HG02642 (cell line): Measurements from ENCODE around the gene PCDHGB7.
"Not testable (repeated sequence)": the region's sequence is repeated elsewhere in the genome, so short reads cannot be mapped to it uniquely, and the experiment has no call there.

Experiments used
- ATAC-seq: cut with Tn5 transposase; IDR thresholded peaks from one replicate; pipeline ENCODE4 v1.9.1; 2021; ENCODE audit warnings: mild to moderate bottlenecking; ENCODE audit not compliant: unreplicated experiment, poor library complexity

The PCDHGB7 gene

GRCh38 chr5:141417494-141418172 is at the start of gene PCDHGB7:
PCDHGB7 (plus strand) TSS chr5:141417677; CDS start chr5:141417860, 183 bp downstream.
- ATAC-seq, result peak; percentile 84

DNA sequence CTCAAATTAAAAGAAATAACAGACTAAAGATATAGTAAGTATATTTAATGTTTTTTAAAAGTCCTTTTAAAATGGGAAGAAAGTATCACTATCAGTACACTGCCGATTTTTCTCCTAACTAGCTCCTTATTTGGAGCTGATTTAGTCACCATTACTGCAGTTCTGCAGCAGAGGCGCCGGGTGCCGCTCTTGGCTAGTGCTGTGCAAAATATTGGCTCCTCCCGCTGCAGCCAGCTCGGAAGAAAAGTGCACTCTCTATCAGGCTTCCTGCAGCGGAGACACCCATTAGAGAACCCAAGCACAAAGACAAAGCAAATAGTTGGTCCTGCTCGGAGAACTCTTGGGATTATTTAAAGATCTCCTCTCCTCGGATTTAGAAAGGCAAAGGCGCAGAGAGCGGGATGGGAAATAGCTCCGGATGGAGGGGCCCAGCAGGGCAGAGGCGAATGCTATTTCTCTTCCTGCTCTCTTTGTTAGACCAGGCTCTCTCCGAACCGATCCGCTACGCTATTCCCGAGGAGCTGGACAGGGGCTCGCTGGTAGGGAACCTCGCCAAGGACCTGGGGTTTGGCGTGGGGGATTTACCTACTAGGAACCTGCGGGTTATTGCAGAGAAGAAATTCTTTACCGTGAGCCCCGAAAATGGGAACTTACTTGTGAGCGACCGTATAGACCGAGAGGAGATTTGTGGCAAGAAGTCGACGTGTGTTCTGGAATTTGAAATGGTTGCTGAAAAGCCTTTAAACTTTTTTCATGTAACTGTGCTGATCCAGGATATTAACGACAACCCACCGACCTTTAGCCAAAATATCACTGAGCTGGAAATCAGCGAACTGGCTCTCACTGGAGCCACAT is 47.3 kb upstream of the PCDHGB7 start, which contains the start of gene PCDHGB3:
Gene PCDHGB3 (plus strand): TSS at position 249 of the 855 bp plus-strand sequence. CDS start 153 bp downstream, at position 402.
- peak; percentile 77 for ATAC-seq

GRCh38 chr5:141371572-141372475 is 45.7 kb upstream of the PCDHGB7 start:
- no peak for ATAC-seq

GRCh38 chr5:141373673-141374317 is 43.7 kb upstream of the PCDHGB7 start, which contains the start of gene PCDHGA6:
PCDHGA6 (plus strand) TSS chr5:141373891; CDS start chr5:141374084, 193 bp downstream.
- no peak for ATAC-seq

GRCh38 chr5:141374627-141375026 is 42.9 kb upstream of the PCDHGB7 start:
- ATAC-seq, result no peak

DNA sequence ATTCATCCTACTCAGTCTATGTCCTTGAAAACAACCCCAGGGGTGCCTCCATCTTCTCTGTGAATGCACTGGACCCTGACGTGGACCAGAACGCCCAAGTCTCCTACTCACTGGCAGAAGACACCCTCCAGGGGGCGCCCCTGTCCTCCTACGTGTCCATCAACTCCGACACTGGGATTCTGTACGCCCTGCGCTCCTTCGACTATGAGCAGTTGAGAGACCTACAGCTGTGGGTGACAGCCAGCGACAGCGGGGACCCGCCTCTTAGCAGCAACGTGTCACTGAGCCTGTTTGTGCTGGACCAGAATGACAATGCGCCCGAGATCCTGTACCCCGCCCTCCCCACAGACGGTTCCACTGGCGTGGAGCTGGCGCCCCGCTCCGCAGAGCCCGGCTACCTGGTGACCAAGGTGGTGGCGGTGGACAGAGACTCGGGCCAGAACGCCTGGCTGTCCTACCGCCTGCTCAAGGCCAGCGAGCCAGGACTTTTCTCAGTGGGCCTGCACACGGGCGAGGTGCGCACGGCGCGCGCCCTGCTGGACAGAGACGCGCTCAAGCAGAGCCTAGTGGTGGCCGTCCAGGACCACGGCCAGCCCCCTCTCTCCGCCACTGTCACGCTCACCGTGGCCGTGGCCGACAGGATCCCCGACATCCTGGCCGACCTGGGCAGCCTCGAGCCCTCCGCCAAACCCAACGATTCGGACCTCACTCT is 41.9 kb upstream of the PCDHGB7 start:
- ATAC-seq, result not testable (repeated sequence)

DNA sequence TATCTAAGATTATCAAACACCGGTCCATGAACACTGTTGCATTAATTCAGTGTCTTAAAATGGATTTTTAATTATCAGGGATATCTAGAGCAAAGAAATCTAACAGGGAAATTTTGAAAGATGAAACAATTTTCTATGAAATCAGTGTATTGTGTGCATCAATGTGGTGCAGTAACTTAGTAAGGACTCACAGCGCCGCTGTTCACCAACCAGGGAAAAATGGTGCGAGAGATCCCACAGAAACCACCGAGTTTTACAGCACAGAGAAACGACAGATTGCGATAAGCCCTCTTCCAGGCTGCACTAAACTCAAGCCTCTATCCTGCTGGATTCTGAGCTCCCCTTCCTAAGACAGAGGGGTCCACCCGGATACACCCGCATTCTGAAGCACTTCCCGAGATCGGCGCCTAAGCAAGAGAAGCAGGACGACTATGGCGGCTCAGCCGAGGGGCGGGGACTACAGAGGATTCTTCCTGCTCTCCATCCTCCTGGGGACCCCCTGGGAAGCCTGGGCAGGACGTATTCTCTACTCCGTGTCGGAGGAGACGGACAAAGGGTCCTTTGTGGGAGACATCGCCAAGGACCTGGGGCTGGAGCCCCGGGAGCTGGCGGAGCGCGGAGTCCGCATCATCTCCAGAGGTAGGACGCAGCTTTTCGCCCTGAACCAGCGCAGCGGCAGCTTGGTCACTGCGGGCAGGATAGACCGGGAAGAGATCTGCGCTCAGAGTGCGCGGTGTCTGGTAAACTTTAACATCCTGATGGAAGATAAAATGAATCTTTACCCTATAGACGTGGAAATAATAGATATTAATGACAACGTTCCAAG is 34.8 kb upstream of the PCDHGB7 start, which contains the start of gene PCDHGA7:
Gene PCDHGA7 (plus strand): TSS at position 274 of the 826 bp plus-strand sequence. CDS start 158 bp downstream, at position 432.
- no peak for ATAC-seq

DNA sequence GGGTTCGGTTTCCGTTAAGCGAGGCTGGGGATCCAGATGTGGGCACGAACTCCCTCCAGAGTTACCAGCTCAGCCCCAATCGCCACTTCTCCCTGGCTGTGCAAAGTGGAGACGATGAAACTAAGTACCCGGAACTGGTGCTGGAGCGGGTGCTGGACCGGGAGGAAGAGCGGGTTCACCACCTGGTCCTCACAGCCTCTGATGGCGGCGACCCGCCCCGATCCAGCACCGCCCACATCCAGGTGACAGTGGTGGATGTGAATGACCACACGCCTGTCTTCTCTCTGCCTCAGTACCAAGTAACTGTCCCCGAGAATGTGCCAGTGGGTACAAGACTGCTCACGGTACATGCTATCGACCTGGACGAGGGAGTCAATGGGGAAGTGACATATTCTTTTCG is 34.1 kb upstream of the PCDHGB7 start:
- ATAC-seq, result no peak

DNA sequence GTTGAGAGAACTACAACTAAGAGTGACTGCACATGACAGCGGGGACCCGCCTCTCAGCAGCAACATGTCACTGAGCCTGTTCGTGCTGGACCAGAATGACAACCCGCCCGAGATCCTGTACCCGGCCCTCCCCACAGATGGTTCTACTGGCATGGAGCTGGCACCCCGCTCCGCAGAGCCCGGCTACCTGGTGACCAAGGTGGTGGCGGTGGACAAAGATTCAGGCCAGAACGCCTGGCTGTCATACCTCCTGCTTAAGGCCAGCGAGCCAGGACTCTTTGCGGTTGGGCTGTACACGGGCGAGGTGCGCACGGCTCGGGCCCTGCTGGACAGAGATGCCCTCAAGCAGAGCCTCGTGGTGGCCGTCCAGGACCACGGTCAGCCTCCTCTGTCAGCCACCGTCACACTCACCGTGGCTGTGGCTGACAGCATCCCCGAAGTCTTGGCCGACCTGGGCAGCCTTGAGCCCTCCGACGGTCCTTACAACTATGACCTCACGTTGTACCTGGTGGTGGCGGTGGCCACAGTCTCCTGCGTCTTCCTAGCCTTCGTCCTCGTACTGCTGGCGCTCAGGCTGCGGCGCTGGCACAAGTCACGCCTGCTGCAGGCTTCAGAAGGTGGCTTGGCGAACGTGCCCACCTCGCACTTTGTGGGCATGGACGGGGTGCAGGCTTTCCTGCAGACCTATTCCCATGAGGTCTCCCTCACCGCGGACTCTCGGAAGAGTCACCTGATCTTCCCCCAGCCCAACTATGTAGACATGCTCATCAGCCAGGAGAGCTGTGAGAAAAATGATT is 32.8 kb upstream of the PCDHGB7 start:
- ATAC-seq, result no peak

GRCh38 chr5:141387557-141388311 is 29.7 kb upstream of the PCDHGB7 start, which contains the start of gene PCDHGB4:
PCDHGB4 (plus strand) TSS chr5:141387698; CDS start chr5:141387885, 187 bp downstream.
- not testable (repeated sequence) for ATAC-seq

- no peak for ATAC-seq
Observed at GRCh38 chr5:141388661-141389060, 28.8 kb upstream of the PCDHGB7 start.

GRCh38 chr5:141389153-141390042 is 28.1 kb upstream of the PCDHGB7 start:
- ATAC-seq, result no peak

DNA sequence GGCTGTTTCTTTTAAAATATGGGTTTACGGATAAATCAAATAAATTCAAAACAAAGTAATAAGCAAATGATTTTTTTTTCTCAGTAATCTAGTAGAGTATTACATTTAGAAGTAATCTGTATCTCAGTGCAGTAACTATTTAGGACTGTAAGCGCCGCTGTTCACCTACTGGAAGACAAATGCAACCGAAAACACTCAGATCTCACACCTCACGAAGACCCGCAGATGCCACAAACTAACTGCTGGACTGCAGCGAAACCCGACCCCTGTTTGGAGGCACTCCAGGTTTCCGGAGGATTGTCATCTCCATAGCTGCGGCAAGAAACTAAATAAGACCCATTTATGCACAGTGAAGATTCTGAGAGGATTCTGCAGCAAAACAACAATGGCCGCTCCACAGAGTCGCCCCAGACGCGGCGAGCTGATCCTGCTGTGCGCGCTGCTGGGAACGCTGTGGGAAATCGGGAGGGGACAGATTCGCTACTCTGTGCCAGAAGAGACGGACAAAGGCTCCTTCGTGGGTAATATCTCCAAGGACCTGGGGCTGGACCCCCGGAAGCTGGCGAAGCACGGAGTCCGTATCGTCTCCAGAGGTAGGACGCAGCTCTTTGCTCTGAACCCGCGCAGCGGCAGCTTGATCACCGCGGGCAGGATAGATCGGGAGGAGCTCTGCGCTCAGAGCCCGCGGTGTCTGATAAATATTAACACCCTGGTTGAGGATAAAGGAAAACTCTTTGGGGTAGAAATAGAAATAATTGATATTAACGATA is 24.9 kb upstream of the PCDHGB7 start, which contains the start of gene PCDHGA8:
Gene PCDHGA8 (plus strand): TSS at position 205 of the 770 bp plus-strand sequence. CDS start 181 bp downstream, at position 386.
- ATAC-seq, result no peak

DNA sequence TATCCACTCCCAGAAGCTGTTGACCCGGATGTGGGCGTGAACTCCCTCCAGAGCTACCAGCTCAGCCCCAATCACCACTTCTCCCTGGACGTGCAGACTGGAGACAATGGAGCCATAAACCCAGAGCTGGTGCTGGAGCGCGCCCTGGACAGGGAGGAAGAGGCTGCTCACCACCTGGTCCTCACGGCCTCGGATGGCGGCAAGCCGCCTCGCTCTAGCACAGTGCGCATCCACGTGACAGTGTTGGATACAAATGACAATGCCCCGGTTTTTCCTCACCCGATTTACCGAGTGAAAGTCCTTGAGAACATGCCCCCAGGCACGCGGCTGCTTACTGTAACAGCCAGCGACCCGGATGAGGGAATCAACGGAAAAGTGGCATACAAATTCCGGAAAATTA is 24.2 kb upstream of the PCDHGB7 start:
- ATAC-seq, result no peak
